NCI-H1092 (cell line): ENCODE results near the gene PPIAL4G.
A peak's percentile ranks its signal among the peaks of the same experiment; 100 is the strongest.
"Not testable (repeated sequence)": the region's sequence is repeated elsewhere in the genome, so short reads cannot be mapped to it uniquely, and the experiment has no call there.

ENCODE experiments used
- DNase-seq: peaks from one replicate; lab custom pipeline; 2025; lab: John Stamatoyannopoulos, UW

The PPIAL4G gene

GRCh38 chr1:148483029-148483428, at the start of gene PPIAL4G:
Gene PPIAL4G (minus strand): TSS chr1:148483302. CDS start chr1:148483252, 50 bp downstream.
- not testable (repeated sequence) for DNase-seq

DNA sequence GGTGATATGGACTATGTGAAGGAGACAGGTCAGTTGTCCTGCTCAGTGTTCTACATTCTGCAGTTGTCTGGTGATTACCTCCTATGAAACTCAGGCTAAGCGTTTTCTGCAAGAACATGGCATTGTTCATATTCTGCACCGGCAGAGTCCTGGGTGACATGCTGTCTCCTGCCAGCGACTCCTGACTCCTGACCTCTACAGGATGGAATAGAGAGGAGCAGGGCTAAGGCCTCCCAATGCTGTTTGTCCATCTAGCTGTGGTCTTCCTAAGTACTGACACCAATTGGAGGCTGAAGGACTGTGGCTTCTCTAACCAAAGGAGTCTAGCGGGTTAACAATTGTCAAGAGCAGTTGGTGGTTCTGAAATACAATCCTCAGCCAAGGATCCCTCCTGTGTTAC, 49.1 kb upstream of the PPIAL4G start:
- DNase-seq = not testable (repeated sequence)

GRCh38 chr1:148529101-148529567, 46.0 kb upstream of the PPIAL4G start:
- DNase-seq = peak; percentile 18

DNA sequence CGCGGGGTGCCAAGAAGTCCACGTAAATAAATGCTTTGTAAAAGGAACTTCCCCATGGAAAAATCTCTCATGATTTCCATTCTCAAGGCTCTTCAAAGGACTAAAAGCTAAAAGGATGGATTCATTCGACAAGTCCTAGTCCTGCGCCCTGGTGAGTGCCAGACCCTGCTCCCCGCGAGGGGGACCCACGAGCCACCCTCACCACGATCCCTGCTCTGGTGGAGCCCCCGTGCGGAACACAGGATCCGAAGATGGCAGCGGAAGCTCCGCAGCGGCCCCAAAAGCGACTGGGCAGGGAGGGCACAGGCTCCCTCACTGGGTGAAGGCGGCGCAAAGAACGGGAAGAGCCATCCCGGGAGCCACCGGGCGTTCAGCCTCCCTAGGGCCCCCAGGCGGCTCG, 45.5 kb upstream of the PPIAL4G start:
- not testable (repeated sequence) for DNase-seq

DNA sequence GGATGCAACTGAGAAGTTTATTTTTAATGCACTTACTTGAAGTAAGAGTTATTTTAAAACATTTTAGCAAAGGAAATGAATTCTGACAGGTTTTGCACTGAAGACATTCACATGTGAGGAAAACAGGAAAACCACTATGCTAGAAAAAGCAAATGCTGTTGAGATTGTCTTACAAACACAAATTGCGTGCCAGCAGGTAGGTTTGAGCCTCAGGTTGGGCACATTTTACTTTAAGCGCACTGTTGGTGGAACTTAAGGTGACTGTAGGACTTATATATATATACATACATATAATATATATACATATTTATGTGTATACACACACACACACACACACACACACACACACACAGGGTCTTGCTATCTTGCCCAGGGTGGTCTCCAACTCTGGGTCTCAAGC, 43.5 kb upstream of the PPIAL4G start:
- DNase-seq = not testable (repeated sequence)

GRCh38 chr1:148523205-148524144, 40.4 kb upstream of the PPIAL4G start:
- DNase-seq = not testable (repeated sequence)

GRCh38 chr1:148522561-148523204, 39.6 kb upstream of the PPIAL4G start:
- DNase-seq = peak; percentile 93

- peak; percentile 85 for DNase-seq
Observed at GRCh38 chr1:148522072-148522471, 39.0 kb upstream of the PPIAL4G start.

- not testable (repeated sequence) for DNase-seq
Observed at GRCh38 chr1:148514310-148514709, 31.2 kb upstream of the PPIAL4G start.

DNA sequence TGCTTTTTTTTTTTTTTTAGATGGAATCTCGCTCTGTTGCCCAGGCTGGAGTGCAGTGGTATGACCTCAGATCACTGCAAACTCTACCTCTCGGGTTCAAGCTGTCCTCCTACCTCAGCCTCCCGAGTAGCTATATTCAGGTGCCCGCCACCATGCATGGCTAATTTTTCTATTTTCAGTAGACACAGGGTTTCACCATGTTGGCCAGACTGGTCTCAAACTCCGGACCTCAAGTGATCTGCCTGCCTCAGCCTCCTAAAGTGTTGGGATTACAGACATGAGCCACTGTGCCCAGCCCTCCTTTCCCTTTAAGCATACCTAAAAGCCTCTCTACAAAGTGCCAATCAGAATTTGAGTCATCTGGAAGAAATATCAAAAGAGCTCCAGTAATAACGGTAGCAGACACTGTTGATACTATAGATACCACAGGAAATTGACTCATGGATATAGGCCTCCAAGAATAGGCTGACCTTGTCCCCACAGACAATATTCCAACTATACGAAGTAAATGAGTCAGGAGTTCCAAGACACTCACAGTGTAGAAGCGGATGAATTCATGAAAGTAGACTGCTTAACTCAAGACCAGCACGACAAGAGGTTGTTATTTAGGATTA, 29.6 kb upstream of the PPIAL4G start:
- DNase-seq = not testable (repeated sequence)

DNA sequence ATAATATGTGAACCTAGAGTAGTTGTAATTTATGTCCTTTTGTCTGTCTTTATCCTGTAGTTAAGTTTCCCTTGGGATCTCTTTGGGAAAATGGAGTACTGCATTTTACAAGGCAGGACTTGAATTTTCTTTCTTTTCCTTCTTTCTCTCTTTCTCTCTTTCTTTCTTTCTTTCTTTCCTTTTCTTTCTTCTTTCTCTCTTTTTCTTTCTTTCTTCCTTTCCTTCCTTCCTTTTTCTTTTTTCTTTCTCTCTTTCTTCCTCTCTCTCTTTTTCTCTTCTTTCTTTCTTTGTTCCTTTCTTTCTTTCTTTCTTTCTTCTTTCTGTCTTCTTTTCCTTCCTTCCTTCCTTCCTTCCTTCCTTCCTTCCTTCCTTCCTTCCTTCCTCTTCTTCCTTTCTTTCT, 10.8 kb upstream of the PPIAL4G start:
- not testable (repeated sequence) for DNase-seq

- not testable (repeated sequence) for DNase-seq
Observed at GRCh38 chr1:148481134-148481533, 2.0 kb downstream of the PPIAL4G start.

DNA sequence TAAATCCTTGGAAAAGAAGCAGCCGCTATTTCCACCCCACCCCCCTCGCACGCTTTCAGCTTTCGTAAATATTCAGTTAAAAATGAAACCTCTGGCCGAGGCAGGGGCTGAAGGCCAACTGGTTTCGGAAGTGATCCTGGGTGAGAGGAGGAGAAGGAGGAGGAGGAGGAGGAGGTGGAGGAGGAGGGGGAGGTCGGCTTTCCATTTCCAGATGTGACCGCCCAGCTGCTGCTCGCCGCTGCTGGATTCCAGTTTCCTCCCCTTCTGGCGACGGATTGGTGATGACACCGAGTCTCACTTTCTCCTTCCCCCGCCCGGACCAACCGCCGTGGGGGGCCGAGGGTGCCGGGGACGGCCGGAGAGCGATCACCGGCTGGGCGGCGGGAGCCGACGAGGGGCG, 23.4 kb downstream of the PPIAL4G start:
- not testable (repeated sequence) for DNase-seq

GRCh38 chr1:148458901-148459581, 24.1 kb downstream of the PPIAL4G start:
- not testable (repeated sequence) for DNase-seq

DNA sequence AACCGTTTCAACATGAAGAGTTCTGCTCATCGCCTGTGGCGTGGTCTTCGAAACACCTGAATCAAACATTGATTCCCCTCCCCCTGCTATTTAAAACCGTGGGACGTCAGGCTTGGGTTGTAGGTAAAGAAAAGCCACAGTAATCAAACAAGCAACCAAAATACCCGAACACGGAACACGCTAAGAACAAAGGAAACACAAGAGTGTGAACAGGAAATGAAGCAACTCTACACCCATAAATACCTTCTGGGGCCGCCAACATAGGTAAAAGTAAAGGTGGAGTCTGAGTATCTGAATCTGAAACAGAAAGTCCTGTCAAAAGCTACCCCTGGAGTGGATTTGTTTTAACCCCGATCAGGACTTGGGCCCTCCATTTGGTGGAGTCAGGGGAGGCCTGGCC, 24.7 kb downstream of the PPIAL4G start:
- not testable (repeated sequence) for DNase-seq

GRCh38 chr1:148452845-148453244, 30.3 kb downstream of the PPIAL4G start:
- DNase-seq = not testable (repeated sequence)

- DNase-seq = not testable (repeated sequence)
Observed at GRCh38 chr1:148439654-148440325, 43.3 kb downstream of the PPIAL4G start.

GRCh38 chr1:148435406-148435805, 47.7 kb downstream of the PPIAL4G start:
- DNase-seq = no peak

DNA sequence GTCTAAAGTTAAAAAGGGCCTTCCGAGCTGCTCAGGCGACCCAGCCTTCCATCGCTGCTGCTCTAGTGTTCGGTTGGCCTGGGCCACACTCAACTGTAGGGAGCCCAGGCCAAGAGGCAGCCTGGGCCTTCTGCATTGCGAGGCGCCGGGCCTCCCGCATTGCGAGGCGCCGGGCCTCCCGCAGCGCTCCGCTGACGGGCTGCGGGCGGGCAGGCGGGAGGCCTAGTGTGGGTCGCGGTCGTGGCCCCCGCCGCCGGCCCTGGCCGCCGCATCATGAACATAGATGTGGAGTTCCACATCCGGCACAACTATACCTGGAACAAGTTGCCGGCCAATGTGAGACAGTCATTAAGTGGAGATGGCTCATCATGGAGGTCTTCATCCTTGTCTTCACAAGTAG, 48.3 kb downstream of the PPIAL4G start:
- no peak for DNase-seq

DNA sequence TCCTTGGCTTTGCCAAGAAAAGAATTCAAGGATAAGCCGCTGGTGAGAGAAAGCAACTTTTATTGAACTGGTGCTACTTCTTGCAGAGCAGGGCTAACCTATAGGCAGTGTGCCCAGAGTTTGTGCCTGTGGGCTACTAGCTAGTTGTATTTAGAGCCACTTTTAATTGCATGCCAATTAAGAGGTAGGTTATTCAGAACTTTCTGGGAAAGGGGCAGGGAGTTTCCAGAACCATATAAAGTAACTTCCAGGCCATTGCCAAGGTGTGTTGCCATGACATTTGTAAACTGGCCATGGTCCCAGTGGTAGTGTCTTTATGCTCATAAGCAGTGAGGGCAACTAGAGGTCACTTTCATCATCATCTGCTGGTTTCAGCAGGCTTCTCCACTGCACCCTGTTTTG, 50.2 kb downstream of the PPIAL4G start:
- DNase-seq = not testable (repeated sequence)
